H1 (cell line): ENCODE data around the gene ABI3BP. TPM values are rescaled to one million over a fixed set of nuclear protein-coding genes. Genes with fewer than 3 reads are reported as not detected.

Source experiments
- CTCF ChIA-PET: fragments of 300-600 bp; sonication (Branson Sonifier 250); formaldehyde crosslinking; loops from one replicate; lab custom pipeline; 2021; ENCODE audit not compliant: partially characterized antibody; lab: Charles Lee
- POLR2A ChIA-PET: fragments of 300-600 bp; sonication (Branson Sonifier 250); formaldehyde crosslinking; loops from one replicate; lab custom pipeline; 2021; ENCODE audit warnings: inconsistent platforms; ENCODE audit not compliant: partially characterized antibody; lab: Charles Lee
- DNase-seq, 2 experiments: peaks; one replicate each; pipeline versions ENCODE4 v3.0.0 to v3.0.0-alpha.2; 2010 to 2022; ENCODE audit warnings: low spot score in 2 of 2, low read depth in 1 of 2, mixed read lengths in 1 of 2
- FAIRE-seq: peaks from 2 replicates; lab custom pipeline; 2011; peaks lifted over from hg19 to GRCh38; lab: Jason Lieb, UNC
- H2AFZ ChIP-seq: 2 replicates; pipeline ENCODE4 v1.8.1; 2012; ENCODE audit warnings: low read length, inconsistent platforms
- H2AK5ac ChIP-seq: 2 replicates; pipeline ENCODE4 v1.6.1; 2013; ENCODE audit warnings: low read depth, low read length
- H2BK120ac ChIP-seq: replicated peaks from 2 replicates; pipeline ENCODE3; 2013; ENCODE audit warnings: low read depth, low read length, inconsistent platforms
- H2BK12ac ChIP-seq: 2 replicates; pipeline ENCODE4 v1.6.1; 2013; ENCODE audit warnings: low read depth, low read length
- H2BK15ac ChIP-seq: 2 replicates; pipeline ENCODE4 v1.6.1; 2013; ENCODE audit warnings: low read length
- H2BK20ac ChIP-seq: 2 replicates; pipeline ENCODE4 v1.6.1; 2013; ENCODE audit warnings: low read length
- H2BK5ac ChIP-seq: 2 replicates; pipeline ENCODE4 v1.6.1; 2013; ENCODE audit warnings: low read depth, low read length
- H3K14ac ChIP-seq: 2 replicates; pipeline ENCODE4 v1.6.1; 2013; ENCODE audit warnings: inconsistent platforms; ENCODE audit not compliant: insufficient read length
- H3K18ac ChIP-seq: 2 replicates; pipeline ENCODE4 v1.6.1; 2013; ENCODE audit warnings: low read length; ENCODE audit errors: extremely low read depth
- H3K23ac ChIP-seq: 2 replicates; pipeline ENCODE4 v1.6.1; 2013; ENCODE audit warnings: inconsistent platforms; ENCODE audit not compliant: insufficient read length
- H3K23me2 ChIP-seq: 2 replicates; pipeline ENCODE4 v1.6.1; 2013; ENCODE audit warnings: low read depth, low read length
- H3K27ac ChIP-seq: 2 replicates; pipeline ENCODE4 v1.6.1; 2011; ENCODE audit warnings: low read depth, low read length, inconsistent platforms
- H3K27me3 ChIP-seq, 4 experiments: replicated peaks in 1 of 4; 1 replicate in 1 of 4; 2 replicates in 3 of 4; pipeline versions ENCODE4 v1.6.1 to v1.8.1; 2011 to 2013; ENCODE audit warnings: low read length in 3 of 4, mild to moderate bottlenecking in 3 of 4, inconsistent platforms in 2 of 4, mixed read lengths in 2 of 4, moderate library complexity in 1 of 4; ENCODE audit not compliant: control insufficient read depth in 3 of 4, insufficient read depth in 3 of 4; ENCODE audit errors: extremely low read depth in 1 of 4
- H3K36me3 ChIP-seq, 4 experiments: 2 replicates each; pipeline versions ENCODE4 v1.6.1 to v1.8.1; 2011 to 2013; ENCODE audit warnings: mild to moderate bottlenecking in 4 of 4, low read length in 3 of 4, moderate library complexity in 2 of 4, control low read depth in 1 of 4, inconsistent platforms in 1 of 4; ENCODE audit not compliant: insufficient read depth in 4 of 4, control insufficient read depth in 2 of 4
- H3K4ac ChIP-seq: replicated peaks from 2 replicates; pipeline ENCODE3; 2013; ENCODE audit warnings: low read length, low read depth, mixed read lengths, inconsistent platforms; ENCODE audit not compliant: insufficient read length
- H3K4me1 ChIP-seq, 4 experiments: replicated peaks in 1 of 4; 1 replicate in 1 of 4; 2 replicates in 3 of 4; pipeline versions ENCODE4 v1.6.1 to v1.8.1; 2011 to 2013; ENCODE audit warnings: low read length in 3 of 4, inconsistent platforms in 2 of 4, mixed read lengths in 1 of 4; ENCODE audit not compliant: insufficient read depth in 4 of 4, control insufficient read depth in 3 of 4
- H3K4me2 ChIP-seq, 2 experiments: 2 replicates each; pipeline versions ENCODE4 v1.6.1 to v1.8.1; 2011 to 2013; ENCODE audit warnings: low read depth in 2 of 2, low read length in 2 of 2, control low read depth in 1 of 2, inconsistent platforms in 1 of 2, mild to moderate bottlenecking in 1 of 2; ENCODE audit not compliant: insufficient read depth in 1 of 2
- H3K4me3 ChIP-seq, 4 experiments: fragments of 200-600, 300-600 bp in 1 of 4; sonication (generic), shearing (Covaris generic), sonication (Bioruptor Twin) in 1 of 4; 2 replicates each; pipeline versions ENCODE4 v1.5.1 to v1.8.1; 2011 to 2016; ENCODE audit warnings: low read length in 4 of 4, low read depth in 3 of 4, control low read depth in 2 of 4, inconsistent platforms in 2 of 4, mild to moderate bottlenecking in 2 of 4, mixed read lengths in 1 of 4, moderate library complexity in 1 of 4; ENCODE audit not compliant: insufficient read depth in 2 of 4; ENCODE audit errors: extremely low read depth in 1 of 4
- H3K56ac ChIP-seq: replicated peaks from 2 replicates; pipeline ENCODE3; 2013; ENCODE audit warnings: low read depth, mild to moderate bottlenecking, mixed read lengths, low read length, inconsistent platforms; ENCODE audit not compliant: insufficient read length
- H3K79me1 ChIP-seq: 2 replicates; pipeline ENCODE4 v1.6.1; 2013; ENCODE audit warnings: low read depth, low read length, control low read depth
- H3K79me2 ChIP-seq, 2 experiments: 2 replicates each; pipeline versions ENCODE4 v1.6.1 to v1.8.1; 2012 to 2013; ENCODE audit warnings: low read length in 2 of 2, mild to moderate bottlenecking in 2 of 2, inconsistent platforms in 1 of 2; ENCODE audit not compliant: insufficient read depth in 2 of 2, control insufficient read depth in 1 of 2
- H3K9ac ChIP-seq, 4 experiments: replicated peaks in 1 of 4; 1 replicate in 1 of 4; 2 replicates in 3 of 4; pipeline versions ENCODE4 v1.6.1 to v1.8.1; 2011 to 2013; ENCODE audit warnings: low read depth in 3 of 4, low read length in 3 of 4, control low read depth in 2 of 4, mild to moderate bottlenecking in 2 of 4, moderate library complexity in 2 of 4, inconsistent platforms in 1 of 4; ENCODE audit errors: extremely low read depth in 1 of 4
- H3K9me3 ChIP-seq, 2 experiments: 2 replicates each; pipeline versions ENCODE4 v1.6.1 to v1.8.1; 2012 to 2013; ENCODE audit warnings: mild to moderate bottlenecking in 2 of 2, moderate library complexity in 2 of 2, control low read depth in 1 of 2, inconsistent platforms in 1 of 2, low read depth in 1 of 2, low read length in 1 of 2, mixed read lengths in 1 of 2; ENCODE audit not compliant: insufficient read depth in 2 of 2
- H4K20me1 ChIP-seq, 2 experiments: replicated peaks in 1 of 2; 2 replicates each; pipeline versions ENCODE3 to v1.8.1; 2011 to 2013; ENCODE audit warnings: inconsistent platforms in 2 of 2, low read length in 2 of 2, mild to moderate bottlenecking in 1 of 2; ENCODE audit not compliant: insufficient read depth in 2 of 2, control insufficient read depth in 1 of 2
- H4K5ac ChIP-seq: 2 replicates; pipeline ENCODE4 v1.6.1; 2013; ENCODE audit warnings: low read length, low read depth, mixed read lengths, inconsistent platforms; ENCODE audit not compliant: insufficient read length
- H4K8ac ChIP-seq: 2 replicates; pipeline ENCODE4 v1.8.0; 2013; ENCODE audit warnings: mild to moderate bottlenecking, moderate library complexity, low read length, inconsistent platforms; ENCODE audit not compliant: insufficient read depth; ENCODE audit errors: extremely low read depth
- H4K91ac ChIP-seq: replicated peaks from 2 replicates; pipeline ENCODE3; 2013; ENCODE audit warnings: low read length, mixed read lengths, inconsistent platforms; ENCODE audit not compliant: insufficient read length
- CBX5 ChIP-seq: fragments of 300-800, 300-1000 bp; sonication (generic); IDR thresholded peaks from 2 replicates; pipeline ENCODE4 v1.7.1; 2016; ENCODE audit warnings: antibody characterized with exemption, low read length, low read depth
- HDAC2 ChIP-seq, 2 experiments: fragments of 300-600 bp in 1 of 2; sonication (generic) in 1 of 2; IDR thresholded peaks; 2 replicates each; pipeline ENCODE4 v1.6.1; 2011 to 2012; ENCODE audit warnings: low read depth in 2 of 2, low read length in 2 of 2, mild to moderate bottlenecking in 2 of 2, moderate library complexity in 2 of 2, borderline replicate concordance in 1 of 2, inconsistent platforms in 1 of 2
- NANOG ChIP-seq: IDR thresholded peaks from 2 replicates; pipeline ENCODE4 v1.6.1; 2011; ENCODE audit warnings: low read length, low read depth, mild to moderate bottlenecking, inconsistent platforms; ENCODE audit not compliant: insufficient read depth, poor library complexity, severe bottlenecking
- WGBS, 2 experiments: shearing (Covaris generic) in 1 of 2; methylation state at CpG; one replicate each; pipeline versions ENCODE4 v1.1.6 to v1.1.7; 2013 to 2015; ENCODE audit warnings: low lambda C conversion rate in 2 of 2, mixed read lengths in 2 of 2, inconsistent platforms in 1 of 2, low coverage in 1 of 2, missing lambda C conversion rate in 1 of 2; ENCODE audit not compliant: insufficient replicate concordance in 2 of 2, insufficient coverage in 1 of 2, insufficient read length in 1 of 2; ENCODE audit errors: extremely low coverage in 1 of 2, missing lambda C conversion rate in 1 of 2; 5-methylcytosine and 5-hydroxymethylcytosine counted together
- polyA plus RNA-seq, 7 experiments: library from polyadenylated mRNA; depleted of rRNA in 3 of 7; stranded (reverse) in 5 of 7; unstranded in 2 of 7; fragments of >200 nt in 5 of 7; fragments of 200-250 nt in 2 of 7; gene quantifications; 1 replicate in 5 of 7; 2 replicates in 1 of 7; 4 replicates in 1 of 7; pipeline versions ENCODE4 v1.2.1 to v1.2.3, GENCODE V29; 2011 to 2013; ENCODE audit warnings: missing spikeins in 2 of 7, mixed read lengths in 2 of 7
- total RNA-seq: library from RNA; stranded (reverse); fragmentation: NEBNext Ultra II Directional; extraction: Animal tissue kit (Norgen Biotek cat#: 25700); gene quantifications from 2 replicates; pipeline ENCODE4 v1.2.1, GENCODE V29; 2021

The ABI3BP gene
- total and polyA plus RNA-seq, 2 of the 8 experiments (the other 6 are each of a cell fraction or from before 2014, with no cell fraction given): 0.08 to 0.32 TPM

GRCh38 chr3:100871306-100871705 is 121.9 kb downstream of the ABI3BP start:
- Histone ChIP-seq H3K9me3 (no peaks in the 10 kb centered on the region), H3K27ac (no peak overlapping the region), H2AK5ac (no peak overlapping the region), H4K5ac (no peak overlapping the region), H3K56ac (no peak overlapping the region), H3K9ac (no peak overlapping the region), H3K36me3 (no peaks in the 10 kb centered on the region), H4K8ac (no peak overlapping the region), H3K23ac (no peak overlapping the region), H3K14ac (no peak overlapping the region), H3K4me1 (no peaks in the 10 kb centered on the region), H3K18ac (no peak overlapping the region), H3K4ac (no peak overlapping the region), H2BK20ac (no peak overlapping the region), H2BK120ac (no peak overlapping the region), H2BK5ac (no peak overlapping the region), H4K20me1 (no peaks in the 10 kb centered on the region), H3K79me2 (no peaks in the 10 kb centered on the region), H4K91ac (no peak overlapping the region), H2AFZ (no peak overlapping the region), H3K27me3 (peaks cover 0 to 1% (median 0%) of the 10 kb centered on the region in 4 experiments; a peak in 1 of 7 replicates), H3K4me2 (no peak overlapping the region), H3K23me2 (no peaks in the 10 kb centered on the region), H2BK15ac (no peak overlapping the region), H3K4me3 (no peak overlapping the region), H3K79me1 (no peaks in the 10 kb centered on the region), H2BK12ac (no peak overlapping the region)
- DNase-seq (no peak), FAIRE-seq (no peak)
- TF ChIP-seq HDAC2 (IDR thresholded peaks at IDR 0.05; ENCODE audit: borderline replicate concordance in 1 of 2, low read depth in 2 of 2, low read length in 2 of 2) (no peak), CBX5 (no peak), NANOG (no peak)
- POLR2A ChIA-PET: no interaction called here
- CTCF ChIA-PET: no interaction called here
- WGBS, 2 experiments: 89% methylated on average over 3 of the region's 3 CpGs; no CpG with 5 or more reads in 1 of the 2 experiments
